Fibroblast of skin of back (primary cell): ENCODE data around the gene PBX2.
"Not testable (repeated sequence)": the region's sequence is repeated elsewhere in the genome, so short reads cannot be mapped to it uniquely, and the experiment has no call there.

Source experiments
- DNase-seq: peaks from one replicate; pipeline ENCODE4 v3.0.0-alpha.2; 2013

Gene PBX2

GRCh38 chr6:32149092-32149755, 40.8 kb downstream of the PBX2 start:
- DNase-seq = no peak

DNA sequence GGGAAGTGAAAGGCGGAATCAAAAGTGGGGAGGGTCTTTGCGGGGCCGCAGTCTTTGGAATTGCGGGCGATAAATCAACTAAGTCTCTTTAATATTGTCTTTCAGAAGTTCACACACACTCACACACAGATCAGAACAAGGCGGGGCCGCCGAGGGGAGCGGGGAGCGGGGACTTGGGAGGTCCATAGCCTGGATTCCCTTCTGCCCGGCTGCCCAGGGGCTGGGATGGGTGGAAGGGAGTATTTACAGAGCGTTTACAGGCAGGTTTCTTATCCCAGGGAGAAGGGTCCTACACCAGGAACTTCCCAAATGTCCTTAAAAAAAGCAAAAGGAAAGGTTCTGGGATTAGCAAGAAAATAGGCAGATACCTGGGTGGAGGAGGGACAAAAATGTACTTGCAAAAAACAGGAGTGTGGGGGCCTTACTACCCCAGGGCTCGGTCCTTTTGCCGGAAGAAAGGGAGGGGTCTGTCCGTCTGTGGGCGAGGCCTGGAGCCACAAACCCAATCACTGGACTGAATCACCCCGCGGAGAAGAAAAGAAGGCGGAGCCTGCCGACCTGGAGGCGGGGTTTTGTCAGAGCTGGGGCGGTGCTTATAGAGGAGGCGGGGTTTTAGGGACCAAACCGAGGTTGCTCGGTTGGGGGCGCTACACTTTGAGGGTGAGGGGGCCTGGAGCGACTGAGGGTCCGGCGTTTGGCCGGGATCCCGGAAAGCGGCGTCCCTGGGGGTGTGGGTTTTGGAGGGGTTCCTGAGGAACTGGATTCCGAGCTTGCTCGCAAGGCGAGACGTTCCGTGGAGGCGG, 41.5 kb downstream of the PBX2 start:
- DNase-seq = no peak

DNA sequence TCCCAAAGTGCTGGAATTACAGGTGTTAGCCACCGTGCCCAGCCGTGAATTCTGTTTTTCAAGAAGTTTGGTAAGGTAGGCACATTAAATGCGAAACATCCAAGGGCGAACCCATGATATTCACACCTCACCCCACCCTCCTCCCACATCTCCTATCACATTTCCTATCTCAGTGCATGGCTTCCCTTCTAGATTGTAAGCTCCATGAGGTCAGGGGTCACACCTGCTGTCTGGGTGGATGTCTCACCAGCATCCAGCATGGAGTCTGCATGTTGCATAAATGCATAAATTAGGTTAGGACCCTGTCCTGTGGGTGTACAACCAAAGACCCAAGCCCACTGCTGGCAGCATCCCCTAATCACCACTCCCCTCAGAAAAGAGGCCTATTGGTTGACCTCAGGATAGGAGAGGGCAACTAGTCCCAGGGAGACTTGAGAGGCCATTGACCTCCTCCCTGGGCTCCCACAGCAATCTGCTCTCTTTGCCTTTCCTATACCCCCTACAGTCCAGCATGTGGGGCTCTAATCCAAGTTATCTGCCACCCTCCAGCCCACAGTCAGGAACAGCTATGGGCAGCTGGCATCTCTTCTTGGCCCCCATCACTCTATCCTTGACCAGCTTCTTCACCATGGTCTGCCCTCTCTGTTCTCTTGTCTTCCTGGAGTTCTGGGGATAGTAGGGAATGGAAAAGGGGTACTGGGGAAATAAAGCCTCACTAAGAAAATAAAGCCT, 42.4 kb downstream of the PBX2 start:
- no peak for DNase-seq

DNA sequence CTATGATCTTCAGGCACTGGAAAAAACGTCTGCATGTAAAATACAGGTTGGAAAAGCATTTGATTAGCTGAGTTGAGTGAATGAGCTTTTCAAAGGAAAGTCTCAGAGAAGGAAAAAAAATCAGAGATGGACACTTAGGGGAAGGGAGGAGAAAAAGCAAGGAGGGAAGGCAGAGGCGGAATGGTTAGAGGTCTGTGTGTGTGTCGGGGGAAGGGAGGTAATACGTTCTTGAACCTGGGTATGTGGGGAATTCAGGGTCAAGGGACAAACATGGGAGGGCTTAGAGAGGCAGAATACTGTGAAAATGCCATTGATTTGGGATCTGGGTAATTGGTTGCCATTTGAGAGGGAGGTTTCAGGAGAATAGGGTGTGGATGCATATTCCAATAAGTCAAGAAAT, 43.3 kb downstream of the PBX2 start:
- no peak for DNase-seq

GRCh38 chr6:32146287-32146686, 43.7 kb downstream of the PBX2 start:
- no peak for DNase-seq

DNA sequence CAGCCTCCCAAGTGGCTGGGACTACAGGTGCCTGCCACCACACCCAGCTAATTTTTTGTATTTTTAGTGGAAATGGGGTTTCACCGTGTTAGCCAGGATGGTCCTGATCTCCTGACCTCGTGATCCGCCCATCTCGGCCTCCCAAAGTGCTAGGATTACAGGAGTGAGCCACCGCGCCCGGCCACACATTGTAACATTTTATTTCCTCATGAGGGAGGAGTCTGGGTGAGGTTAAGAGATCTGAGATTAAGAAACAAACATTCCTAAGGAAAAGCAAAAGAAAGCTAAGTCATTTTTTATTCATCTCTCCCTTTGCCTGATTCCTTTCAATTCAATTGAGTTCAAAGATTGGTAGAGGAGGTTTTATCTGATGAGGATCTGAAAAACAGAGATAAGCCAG, 45.8 kb downstream of the PBX2 start:
- DNase-seq = not testable (repeated sequence)

DNA sequence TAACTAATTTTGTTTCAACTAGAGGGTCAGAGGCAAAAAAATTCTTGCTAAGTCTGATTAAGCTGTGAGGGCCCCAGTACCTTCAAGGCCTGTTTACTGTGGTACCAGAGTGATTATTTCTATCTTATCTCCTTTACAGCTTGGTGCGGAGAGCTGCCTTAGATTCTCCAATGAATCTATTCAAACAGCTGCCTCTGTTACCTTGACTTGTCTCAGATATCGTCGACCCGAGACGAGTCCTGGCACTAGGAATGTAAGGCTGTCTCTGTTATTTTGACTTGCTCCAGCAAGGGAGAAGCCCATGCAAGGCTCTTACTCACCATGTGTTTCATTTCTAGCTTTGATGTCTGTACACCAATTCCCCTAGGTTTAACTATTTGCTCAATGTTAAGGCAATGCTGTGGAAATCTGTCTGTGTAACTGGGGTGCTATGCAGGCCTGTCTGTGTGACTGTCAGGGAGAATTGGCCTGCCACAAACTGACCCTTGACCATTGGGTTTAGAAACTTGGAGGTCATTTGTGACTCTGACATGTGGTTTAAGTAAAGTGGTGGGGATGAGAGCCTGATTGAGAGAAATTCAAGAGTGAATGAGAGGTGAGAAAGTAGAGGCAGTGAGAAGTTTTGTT, 49.5 kb downstream of the PBX2 start:
- DNase-seq = no peak

DNA sequence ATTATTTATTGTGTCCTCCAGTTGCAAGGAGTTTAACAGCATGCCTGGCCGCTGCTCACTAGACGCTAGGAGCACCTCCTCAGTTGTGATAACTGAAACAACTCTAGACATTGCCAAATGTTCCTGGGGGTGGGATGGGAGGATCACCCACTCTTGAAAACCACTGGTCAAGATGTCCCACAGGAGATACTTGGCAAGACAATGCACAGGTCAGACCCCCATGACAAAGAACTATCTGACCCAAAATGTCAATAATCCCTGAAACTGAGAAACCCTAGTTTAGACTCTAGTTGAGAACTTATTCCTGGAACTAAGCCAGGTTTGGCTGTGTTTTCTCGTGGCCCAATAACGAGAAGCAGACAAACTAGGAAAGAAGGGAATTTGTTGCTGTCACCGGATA, 50.4 kb downstream of the PBX2 start:
- DNase-seq = no peak

- no peak for DNase-seq
Observed at GRCh38 chr6:32137454-32137853, 52.5 kb downstream of the PBX2 start.
